BE2C (cell line): ENCODE measurements around the gene ZNF84.

Experiments used
- DNase-seq: peaks from one replicate; pipeline ENCODE4 v3.0.0-alpha.2; 2020
- H3K27me3 ChIP-seq: fragments of 250-450 bp; sonication (Bioruptor Pico); 2 replicates; pipeline ENCODE4 v1.5.1; 2020; ENCODE audit warnings: mild to moderate bottlenecking
- H3K36me3 ChIP-seq: fragments of 250-450 bp; sonication (Bioruptor Pico); 2 replicates; pipeline ENCODE4 v1.5.1; 2020; ENCODE audit warnings: mild to moderate bottlenecking
- H3K4me1 ChIP-seq: fragments of 250-450 bp; sonication (Bioruptor Pico); 2 replicates; pipeline ENCODE4 v1.5.1; 2020
- H3K4me3 ChIP-seq: 2 replicates; pipeline ENCODE4 v1.5.1; 2011; ENCODE audit warnings: low read depth, low read length
- H3K9me3 ChIP-seq: fragments of 250-450 bp; sonication (Bioruptor Pico); 2 replicates; pipeline ENCODE4 v1.5.1; 2020
- CTCF ChIP-seq: IDR thresholded peaks from 2 replicates; pipeline ENCODE4 v1.5.1; 2012; ENCODE audit warnings: mild to moderate bottlenecking, low read depth, low read length

The ZNF84 gene

GRCh38 chr12:133046698-133047097 is 9.4 kb downstream of the ZNF84 start:
- Histone ChIP-seq H3K4me1 (no peaks in the 10 kb centered on the region), H3K4me3 (no peak overlapping the region), H3K27me3 (no peaks in the 10 kb centered on the region), H3K36me3 (peaks cover 92% of the 10 kb centered on the region), H3K9me3 (peaks cover 11% of the 10 kb centered on the region)
- no peak for TF ChIP-seq CTCF
- DNase-seq = no peak

GRCh38 chr12:133057446-133057845 is 20.1 kb downstream of the ZNF84 start:
- Histone ChIP-seq H3K36me3 (peaks cover 38% of the 10 kb centered on the region), H3K27me3 (no peaks in the 10 kb centered on the region), H3K4me3 (no peak overlapping the region)

GRCh38 chr12:133058203-133059113 is 21.1 kb downstream of the ZNF84 start:
- no peak for DNase-seq
- H3K27me3 ChIP-seq = no peaks in the 10 kb centered on the region

More at GRCh38 chr12:133057446-133057845, 20.1 kb downstream of the ZNF84 start:
- TF ChIP-seq CTCF = no peak
- no peak for DNase-seq
- no peaks in the 10 kb centered on the region for H3K4me1 ChIP-seq
- H3K9me3 ChIP-seq = peaks cover 29% of the 10 kb centered on the region

GRCh38 chr12:133061954-133062353 is 24.6 kb downstream of the ZNF84 start:
- no peak for TF ChIP-seq CTCF
- no peaks in the 10 kb centered on the region for H3K4me1 ChIP-seq
- no peak for DNase-seq
- H3K9me3 ChIP-seq = peaks cover 31% of the 10 kb centered on the region
- H3K36me3 ChIP-seq = peaks cover 12% of the 10 kb centered on the region
- H3K27me3 ChIP-seq = no peaks in the 10 kb centered on the region
- H3K4me3 ChIP-seq = no peak overlapping the region

More at GRCh38 chr12:133058203-133059113, 21.1 kb downstream of the ZNF84 start:
- peaks cover 35% of the 10 kb centered on the region for H3K9me3 ChIP-seq
- H3K36me3 ChIP-seq = peaks cover 27% of the 10 kb centered on the region
- H3K4me3 ChIP-seq = no peak overlapping the region
- no peaks in the 10 kb centered on the region for H3K4me1 ChIP-seq
- TF ChIP-seq CTCF = no peak

- DNase-seq = no peak
- H3K4me1 ChIP-seq = no peaks in the 10 kb centered on the region
- peaks cover 22% of the 10 kb centered on the region for H3K9me3 ChIP-seq
- peaks cover 4% of the 10 kb centered on the region; the same call in 1 of the 2 replicates for H3K36me3 ChIP-seq
- H3K27me3 ChIP-seq = no peaks in the 10 kb centered on the region
- H3K4me3 ChIP-seq = no peak overlapping the region
- no peak for TF ChIP-seq CTCF
These were observed 26.2 kb downstream of the ZNF84 start for GRCh38 chr12:133063556-133063955.

- Histone ChIP-seq H3K4me3 (no peak overlapping the region), H3K36me3 (no peaks in the 10 kb centered on the region), H3K9me3 (no peaks in the 10 kb centered on the region; the same call in none of the 2 replicates), H3K27me3 (no peaks in the 10 kb centered on the region), H3K4me1 (no peaks in the 10 kb centered on the region)
- no peak for TF ChIP-seq CTCF
- DNase-seq = no peak
These were observed 36.5 kb downstream of the ZNF84 start for GRCh38 chr12:133073836-133074235.
